ENCODE data around the gene BMPR1A. TPM values are rescaled to one million over a fixed set of nuclear protein-coding genes. Genes with fewer than 3 reads are reported as not detected.
"Not testable (repeated sequence)": the region's sequence is repeated elsewhere in the genome, so short reads cannot be mapped to it uniquely, and the experiment has no call there.

The BMPR1A gene
- total RNA-seq, 1 experiment from 2014 or later = 63.2 TPM

GRCh38 chr10:86850481-86850880 lies 94.1 kb downstream of the BMPR1A start:
- no peak for DNase-seq
- ChIA-PET POLR2A (no interaction called here), CTCF (no interaction called here)
- Mint-ChIP-seq H3K36me3 (ENCODE audit: insufficient read depth, unreplicated experiment) (peaks cover 26% of the 10 kb centered on the region), H3K27ac (ENCODE audit: unreplicated experiment) (no peak overlapping the region), H3K27me3 (ENCODE audit: insufficient read depth, unreplicated experiment) (no peaks in the 10 kb centered on the region), H3K4me3 (ENCODE audit: unreplicated experiment) (no peak overlapping the region), H3K9me3 (ENCODE audit: unreplicated experiment) (peaks cover 5% of the 10 kb centered on the region), H3K4me1 (ENCODE audit: low read depth, unreplicated experiment) (peaks cover 10% of the 10 kb centered on the region)
- no TSS peak for BruUV-seq (replicated peaks)
- Histone ChIP-seq H3K4me1 (no peaks in the 10 kb centered on the region), H3K36me3 (ENCODE audit: control insufficient read depth, insufficient read depth, low read length) (peaks cover 1% of the 10 kb centered on the region; the same call in 1 of the 2 replicates), H3K9me3 (no peaks in the 10 kb centered on the region), H3K4me3 (ENCODE audit: low read depth, low read length) (no peak overlapping the region), H3K27me3 (replicated peaks; ENCODE audit: control insufficient read depth, insufficient read depth, low read length) (no peaks in the 10 kb centered on the region)
- TF ChIP-seq CTCF (IDR thresholded peaks at IDR 0.05; ENCODE audit: insufficient read depth in 1 of 2, low read depth in 1 of 2, low read length in 1 of 2, severe bottlenecking in 1 of 2, unreplicated experiment in 1 of 2) = no peak
- intact Hi-C loops (cut with micrococcal nuclease; ENCODE audit: unreplicated experiment) = no loop called here

DNA sequence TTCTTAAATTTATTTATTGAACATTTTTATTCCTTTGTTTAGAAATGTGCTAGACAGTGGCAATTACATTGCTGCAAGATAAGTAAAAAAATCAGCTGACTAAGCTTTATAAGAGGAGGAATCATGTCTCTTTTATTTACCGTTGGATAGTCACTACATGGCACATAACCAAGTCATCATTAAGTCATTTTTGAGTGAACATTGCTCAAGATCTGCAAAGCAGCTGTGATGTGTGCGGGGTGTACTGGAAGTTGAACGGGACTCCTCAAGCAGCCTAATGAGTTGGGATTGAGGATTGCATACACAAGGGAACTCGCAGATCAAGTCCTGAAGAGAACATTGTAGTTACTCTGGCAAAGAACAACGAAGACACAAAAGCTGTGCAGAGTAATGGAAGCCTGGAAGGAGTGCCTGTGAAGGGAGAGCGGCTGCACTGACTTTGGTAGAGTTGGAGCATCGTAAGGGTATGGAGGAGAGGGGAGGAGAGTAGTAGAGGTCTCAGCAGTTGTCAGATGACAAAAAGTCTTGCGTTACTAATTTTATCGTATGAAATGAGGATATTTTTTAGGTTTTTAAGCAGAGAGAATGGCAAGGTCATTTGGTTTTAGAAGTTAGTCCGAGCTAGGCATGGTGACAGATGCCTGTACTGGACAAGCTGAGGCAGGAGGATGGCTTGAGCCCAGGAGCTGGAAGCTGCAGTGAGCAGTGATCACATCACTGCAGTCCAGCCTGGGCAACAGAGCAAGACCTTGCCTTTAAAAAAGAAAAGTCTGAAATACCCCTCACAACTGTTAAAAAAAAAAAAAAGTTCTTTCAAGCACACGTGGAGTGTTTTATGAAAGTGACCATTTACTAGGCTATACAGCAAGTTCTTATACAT lies 95.1 kb downstream of the BMPR1A start:
- H3K4me1 ChIP-seq = no peaks in the 10 kb centered on the region
- Mint-ChIP-seq H3K27me3 (ENCODE audit: insufficient read depth, unreplicated experiment) (no peaks in the 10 kb centered on the region), H3K27ac (ENCODE audit: unreplicated experiment) (no peak overlapping the region), H3K36me3 (ENCODE audit: insufficient read depth, unreplicated experiment) (peaks cover 34% of the 10 kb centered on the region), H3K4me1 (ENCODE audit: low read depth, unreplicated experiment) (peaks cover 10% of the 10 kb centered on the region), H3K4me3 (ENCODE audit: unreplicated experiment) (no peak overlapping the region), H3K9me3 (ENCODE audit: unreplicated experiment) (peaks cover 5% of the 10 kb centered on the region)
- POLR2A ChIA-PET = no interaction called here
- H3K9me3 ChIP-seq = no peaks in the 10 kb centered on the region
- DNase-seq = no peak
- no TSS peak for BruUV-seq (replicated peaks)
- TF ChIP-seq CTCF (IDR thresholded peaks at IDR 0.05; ENCODE audit: insufficient read depth in 1 of 2, low read depth in 1 of 2, low read length in 1 of 2, severe bottlenecking in 1 of 2, unreplicated experiment in 1 of 2) = no peak
- CTCF ChIA-PET = no interaction called here
- H3K36me3 ChIP-seq (ENCODE audit: control insufficient read depth, insufficient read depth, low read length) = peaks cover 1% of the 10 kb centered on the region; the same call in 1 of the 2 replicates
- intact Hi-C loops (cut with micrococcal nuclease; ENCODE audit: unreplicated experiment) = no loop called here
- H3K4me3 ChIP-seq (ENCODE audit: low read depth, low read length) = no peak overlapping the region
- H3K27me3 ChIP-seq (replicated peaks; ENCODE audit: control insufficient read depth, insufficient read depth, low read length) = no peaks in the 10 kb centered on the region

DNA sequence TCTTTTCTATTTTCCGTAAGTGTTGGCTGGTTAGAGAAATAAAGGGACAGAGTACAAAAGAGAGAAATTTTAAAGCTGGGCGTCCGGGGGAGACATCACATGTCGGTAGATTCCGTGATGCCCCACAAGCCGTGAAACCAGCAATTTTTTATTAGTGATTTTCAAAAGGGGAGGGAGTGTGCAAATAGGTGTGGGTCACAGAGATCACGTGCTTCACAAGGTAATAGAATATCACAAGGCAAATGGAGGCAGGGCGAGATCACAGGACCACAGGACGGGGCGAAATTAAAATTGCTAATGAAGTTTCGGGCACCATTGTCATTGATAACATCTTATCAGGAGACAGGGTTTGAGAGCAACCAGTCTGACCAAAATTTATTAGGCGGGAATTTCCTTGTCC lies 97.2 kb downstream of the BMPR1A start:
- H3K4me3 ChIP-seq (ENCODE audit: low read depth, low read length); DNase-seq; H3K27me3 ChIP-seq (replicated peaks; ENCODE audit: control insufficient read depth, insufficient read depth, low read length); CTCF ChIA-PET; H3K27me3 Mint-ChIP-seq (ENCODE audit: insufficient read depth, unreplicated experiment); H3K4me3 Mint-ChIP-seq (ENCODE audit: unreplicated experiment); H3K9me3 Mint-ChIP-seq (ENCODE audit: unreplicated experiment); H3K27ac Mint-ChIP-seq (ENCODE audit: unreplicated experiment); H3K36me3 ChIP-seq (ENCODE audit: control insufficient read depth, insufficient read depth, low read length); intact Hi-C loops (cut with micrococcal nuclease; ENCODE audit: unreplicated experiment); POLR2A ChIA-PET; H3K9me3 ChIP-seq; H3K4me1 ChIP-seq; BruUV-seq (replicated peaks); H3K4me1 Mint-ChIP-seq (ENCODE audit: low read depth, unreplicated experiment): not testable (repeated sequence)
- peaks cover 34% of the 10 kb centered on the region for H3K36me3 Mint-ChIP-seq (ENCODE audit: insufficient read depth, unreplicated experiment)

Data from Caco-2 (cell line).